ENCODE data around the gene CANT1.
"Not testable (repeated sequence)": the region's sequence is repeated elsewhere in the genome, so short reads cannot be mapped to it uniquely, and the experiment has no call there.

Gene CANT1

DNA sequence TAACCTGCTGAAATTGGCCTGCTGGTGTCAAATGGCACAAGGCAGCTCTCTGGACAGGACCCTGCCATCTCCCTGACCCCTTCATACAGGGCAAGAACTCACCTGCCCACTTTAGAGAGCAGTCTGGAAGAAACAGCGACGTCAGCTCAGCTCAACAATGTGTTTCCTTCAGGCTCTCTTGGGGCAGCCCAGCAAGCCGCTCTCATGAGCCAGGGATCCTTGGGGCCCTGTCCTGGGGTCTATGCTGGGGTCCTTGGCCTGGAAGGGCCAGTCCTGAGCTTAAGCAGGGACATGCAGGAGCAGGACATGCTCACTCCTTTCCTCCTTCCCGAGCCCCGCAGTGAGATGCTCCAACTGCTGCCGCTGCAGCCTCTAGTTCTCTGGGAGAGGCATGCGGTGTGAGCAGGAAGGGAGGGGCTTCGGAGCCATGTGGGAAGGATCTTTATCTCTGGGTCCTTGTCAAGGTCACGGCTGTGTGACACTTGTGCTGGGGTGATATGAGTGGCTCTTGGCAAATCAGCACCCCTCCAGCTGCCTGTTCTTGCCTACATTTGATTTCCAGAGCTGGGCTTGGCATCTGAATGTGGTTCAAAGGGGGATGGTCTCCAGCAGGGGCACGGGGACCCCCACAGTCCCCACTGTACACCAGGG is 17.8 kb upstream of the CANT1 start:
- no peak for DNase-seq

DNA sequence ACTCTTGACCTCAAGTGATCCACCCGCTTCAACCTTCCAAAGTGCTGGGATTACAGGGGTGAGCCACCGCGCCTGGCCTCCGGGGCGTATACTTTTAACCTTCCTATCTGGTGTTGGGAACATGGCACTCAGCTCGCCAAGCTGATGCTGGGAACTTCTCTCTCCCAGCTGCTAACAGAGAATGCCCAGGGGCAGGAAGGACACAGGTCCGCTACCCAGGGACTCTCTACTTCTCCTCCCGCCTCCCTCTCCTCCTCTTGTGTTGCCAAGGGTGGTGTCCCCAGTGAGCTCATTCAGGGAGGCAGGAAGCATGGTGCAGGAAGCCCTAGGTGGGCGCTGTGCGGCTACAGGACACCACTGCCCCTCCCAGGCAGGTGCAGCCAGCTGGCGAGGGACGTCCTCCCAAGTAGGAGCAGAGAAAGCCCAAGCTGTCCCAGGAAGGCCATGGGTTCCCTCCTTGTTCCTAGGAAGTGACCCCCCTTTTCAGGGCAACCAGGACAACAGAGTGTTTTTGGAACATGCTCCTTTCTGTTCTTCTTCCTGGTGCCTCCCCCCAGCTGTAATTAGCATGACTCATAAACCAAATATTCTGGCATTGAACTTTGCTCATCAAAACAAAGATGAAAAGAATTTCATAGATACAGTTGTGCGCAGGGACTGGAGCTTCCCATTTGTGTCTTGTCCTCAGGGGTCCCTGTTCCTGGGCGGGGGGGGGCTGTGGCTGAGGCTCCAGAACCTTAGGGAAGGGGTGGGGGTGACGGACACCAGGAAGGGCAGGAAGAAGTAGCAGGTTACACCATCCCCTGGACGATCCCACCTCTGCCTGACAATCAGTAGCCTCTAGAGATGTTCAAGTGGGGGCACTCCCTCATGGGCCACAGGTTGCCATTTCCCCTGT is 17.1 kb upstream of the CANT1 start:
- no peak for DNase-seq

DNA sequence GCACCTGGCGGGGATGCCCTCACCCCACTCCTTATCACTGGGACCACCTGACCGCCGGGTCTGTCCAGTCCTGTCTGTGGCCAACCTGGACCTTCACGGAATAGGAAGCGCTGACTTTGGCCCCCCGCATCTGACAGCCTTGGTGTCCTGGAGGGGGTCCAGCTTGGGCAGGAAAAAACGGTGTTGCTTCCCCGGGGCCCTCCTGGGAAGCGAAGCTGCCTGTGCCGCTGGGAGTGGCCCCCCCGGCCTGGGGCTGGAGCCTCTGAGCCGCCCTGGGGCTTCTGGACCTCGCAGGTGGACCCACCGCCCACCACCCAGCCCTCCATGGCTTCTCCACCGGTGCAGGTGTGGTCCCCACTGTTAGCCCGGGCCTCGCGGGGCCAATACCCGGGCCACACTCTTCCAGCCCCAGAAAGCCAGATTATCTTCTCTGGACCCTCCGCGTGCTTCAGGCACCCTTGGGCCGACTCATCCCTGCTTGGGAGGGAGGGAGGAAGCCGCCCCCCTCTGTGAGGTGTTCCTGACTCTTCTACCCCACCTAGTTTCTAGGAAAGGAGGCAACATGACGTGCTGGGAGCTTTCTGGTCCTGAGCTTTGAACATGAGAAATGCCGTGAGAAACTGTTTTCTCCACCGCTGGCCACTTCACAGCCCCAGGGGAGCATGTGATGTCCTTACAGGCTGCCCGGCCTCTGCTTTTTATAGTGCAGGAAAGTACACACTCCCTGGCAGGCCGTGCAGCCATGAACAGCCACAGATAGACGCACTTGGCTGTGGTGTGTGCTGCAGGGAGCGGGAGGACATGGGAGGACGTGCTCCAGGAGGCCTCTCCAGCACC is 15.6 kb upstream of the CANT1 start:
- no peak for DNase-seq

DNA sequence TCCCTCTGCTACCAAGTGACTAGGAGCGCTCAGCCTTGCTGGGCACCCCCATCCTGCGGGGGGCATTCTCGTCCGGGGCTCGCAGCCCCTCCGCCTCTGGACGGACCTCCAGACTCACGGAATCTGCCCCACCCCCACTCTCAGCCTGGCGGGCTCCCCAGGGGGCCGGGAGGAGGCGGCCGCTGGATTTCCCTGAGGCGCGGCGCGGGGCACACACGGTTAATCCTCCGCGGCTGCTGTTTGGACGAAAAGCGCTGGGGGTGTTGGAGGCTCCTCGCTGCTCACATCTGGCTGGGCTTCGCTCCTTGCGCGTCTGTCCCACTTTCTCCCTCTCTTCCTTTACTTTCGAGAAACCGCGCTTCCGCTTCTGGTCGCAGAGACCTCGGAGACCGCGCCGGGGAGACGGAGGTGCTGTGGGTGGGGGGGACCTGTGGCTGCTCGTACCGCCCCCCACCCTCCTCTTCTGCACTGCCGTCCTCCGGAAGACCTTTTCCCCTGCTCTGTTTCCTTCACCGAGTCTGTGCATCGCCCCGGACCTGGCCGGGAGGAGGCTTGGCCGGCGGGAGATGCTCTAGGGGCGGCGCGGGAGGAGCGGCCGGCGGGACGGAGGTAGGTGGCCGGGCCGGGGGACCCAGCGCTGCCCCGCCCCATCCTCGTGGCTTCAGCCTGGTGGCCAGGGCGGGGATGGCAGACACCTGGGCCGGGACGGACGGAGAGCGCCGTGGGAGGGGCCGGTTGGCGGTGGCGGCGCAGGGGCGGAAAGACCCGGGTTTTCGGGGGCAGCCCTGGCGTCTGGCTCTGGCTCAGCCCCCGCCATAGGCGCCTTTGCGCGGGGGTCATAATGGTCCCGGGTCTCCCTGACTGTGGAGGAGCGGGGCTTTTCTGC is 14.6 kb upstream of the CANT1 start, which contains the start of gene C1QTNF1:
TSS of gene C1QTNF1 (plus strand) at position 284 of the 886 bp plus-strand sequence. CDS start 19,800 bp downstream, outside the sequence.
- peak in 4 of 6 experiments; percentile 19 to 41 (median 30) for DNase-seq

DNA sequence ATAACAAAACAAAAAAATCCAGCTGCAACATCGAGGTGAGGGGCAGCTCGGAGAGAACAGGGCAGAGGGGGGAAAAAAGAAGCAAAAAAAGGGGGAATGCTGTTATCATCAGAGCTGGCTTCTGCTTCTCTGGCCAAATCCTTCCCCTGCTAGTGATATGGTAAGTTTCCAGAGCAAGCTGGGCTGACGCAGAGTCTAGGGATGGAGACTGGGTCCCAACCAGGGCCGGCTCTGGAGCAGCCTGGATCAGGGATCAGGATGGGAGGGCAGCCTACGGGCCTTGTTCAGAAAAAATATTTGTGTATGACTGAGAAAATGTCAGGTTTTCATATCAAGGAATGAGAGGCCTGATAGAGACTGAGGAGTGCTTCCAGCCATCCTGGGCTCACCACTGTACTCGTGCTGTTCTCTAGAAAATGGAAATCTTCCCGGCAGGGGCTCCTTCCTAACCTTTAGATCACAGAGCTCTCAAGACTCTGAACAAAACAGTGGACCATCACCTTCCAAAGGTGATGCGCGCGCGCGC is 13.7 kb upstream of the CANT1 start:
- no peak for DNase-seq

DNA sequence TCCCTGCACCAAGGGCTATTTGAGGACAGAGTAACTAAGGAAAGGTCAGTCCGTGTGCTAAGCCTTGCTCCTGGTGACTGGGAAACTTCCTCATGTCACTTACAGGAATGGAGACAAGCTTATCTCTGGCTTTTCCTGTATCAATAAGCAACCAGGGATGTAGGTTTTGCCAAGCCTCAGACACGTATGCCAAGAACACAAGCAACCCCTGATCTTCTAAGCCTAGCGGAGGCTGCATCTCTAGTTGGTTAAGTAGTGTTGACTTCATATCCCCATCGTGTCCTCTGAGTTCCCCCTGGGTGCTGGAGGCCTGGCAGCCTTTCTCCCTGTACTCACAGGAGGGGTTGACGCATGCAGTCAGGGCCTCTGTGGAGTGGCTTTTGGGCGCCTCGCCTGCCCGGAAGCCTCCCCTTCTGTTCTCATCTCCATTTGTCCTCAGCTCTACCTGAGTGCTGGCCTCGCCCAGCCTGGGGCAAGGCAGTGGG is 13.0 kb upstream of the CANT1 start:
- DNase-seq: no peak

DNA sequence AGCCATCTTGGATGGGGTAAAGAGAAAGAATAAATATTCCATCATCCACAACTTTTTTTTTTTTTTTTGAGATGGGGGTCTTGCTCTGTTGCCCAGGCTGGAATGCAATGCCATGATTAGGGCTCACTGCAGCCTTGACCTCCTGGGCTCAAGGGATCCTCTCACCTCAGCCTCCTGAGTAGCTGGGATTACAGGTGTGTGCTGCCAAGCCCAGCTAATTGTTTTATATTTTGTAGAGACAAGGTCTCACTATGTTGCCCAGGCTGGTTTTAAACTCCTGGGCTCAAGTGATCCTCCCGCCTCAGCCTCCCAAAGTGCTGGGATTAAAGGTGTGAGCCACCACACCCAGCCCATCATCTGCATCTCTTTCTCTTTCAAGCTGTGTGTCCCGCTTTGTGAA is 12.4 kb upstream of the CANT1 start:
- DNase-seq: not testable (repeated sequence)

DNA sequence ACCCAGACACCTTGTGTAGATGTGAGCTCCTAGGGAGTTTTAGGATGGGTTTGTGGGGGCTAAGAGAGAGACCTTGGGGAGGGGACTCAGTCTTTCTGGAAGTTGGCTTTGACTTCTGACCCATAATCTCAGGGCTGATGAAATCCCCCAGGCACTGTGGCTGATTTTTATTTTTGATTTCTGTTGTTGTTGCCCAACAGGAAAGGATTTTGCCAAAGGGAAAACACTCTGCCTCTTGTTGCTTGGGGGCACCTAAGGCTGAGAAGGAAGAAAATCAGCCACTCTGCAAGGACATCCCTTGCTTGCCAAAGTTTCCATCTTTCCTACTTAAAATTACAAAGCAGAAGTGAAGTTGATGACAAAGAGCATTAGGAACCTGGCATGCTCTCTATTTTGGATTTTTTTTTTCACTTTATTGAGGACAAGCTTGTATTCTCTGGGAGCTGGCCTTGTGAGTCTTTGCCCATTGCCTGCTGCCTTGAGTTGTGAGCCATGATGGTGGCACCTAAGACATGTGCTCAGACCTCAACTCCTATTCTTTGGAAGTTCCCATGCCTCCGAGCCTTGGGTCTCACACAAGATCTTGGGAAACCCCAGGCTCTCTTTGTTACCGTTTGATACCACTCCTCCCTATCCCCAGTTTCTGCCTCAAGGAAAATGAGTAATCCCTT is 11.2 kb upstream of the CANT1 start:
- DNase-seq: no peak

DNA sequence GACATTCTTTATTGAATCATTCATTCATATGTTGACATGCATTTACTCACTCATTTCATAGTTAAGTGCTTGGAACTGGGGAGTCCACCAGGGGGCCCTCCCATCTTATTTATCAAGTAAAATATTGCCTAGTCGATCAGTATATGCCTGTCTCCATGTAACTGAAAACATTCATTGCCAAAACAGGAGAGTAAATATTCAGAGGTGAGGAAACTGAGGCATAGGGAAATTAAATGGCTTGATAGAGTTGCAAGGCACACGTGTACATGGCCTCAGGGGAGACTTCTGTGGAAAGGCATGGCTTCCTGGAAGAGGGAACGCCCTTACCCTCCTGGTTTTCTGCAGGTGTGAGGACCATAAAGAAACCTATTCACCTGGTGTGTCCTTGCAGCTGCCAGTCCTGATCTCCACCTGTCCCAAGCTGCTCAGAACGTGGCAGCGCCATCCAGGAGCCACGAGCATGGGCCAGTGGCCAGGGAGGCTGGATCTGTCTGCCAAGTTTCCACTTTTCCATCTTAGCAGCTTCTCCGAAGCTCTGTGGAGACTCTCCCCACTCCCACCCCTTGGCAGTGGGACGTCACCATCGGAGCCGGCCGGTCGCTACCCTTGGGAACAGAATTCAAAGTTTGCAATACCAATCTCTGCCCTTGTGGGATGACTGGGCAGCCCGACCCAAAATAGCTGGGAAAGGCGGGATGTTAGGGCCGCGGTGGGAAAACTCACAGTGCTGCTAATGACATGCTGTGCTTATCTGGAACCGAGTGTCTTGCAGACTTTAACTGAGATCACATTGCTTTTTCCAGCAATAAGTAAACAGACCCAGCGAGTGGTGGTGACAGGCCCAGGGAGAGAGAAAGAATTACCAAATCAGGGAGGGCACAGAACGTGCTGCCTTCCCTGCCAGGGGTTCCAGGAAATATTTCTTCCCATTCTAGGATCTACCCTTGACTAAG is 10.3 kb upstream of the CANT1 start:
- peak in 5 of 6 experiments; percentile 5 to 57 (median 37) for DNase-seq

DNA sequence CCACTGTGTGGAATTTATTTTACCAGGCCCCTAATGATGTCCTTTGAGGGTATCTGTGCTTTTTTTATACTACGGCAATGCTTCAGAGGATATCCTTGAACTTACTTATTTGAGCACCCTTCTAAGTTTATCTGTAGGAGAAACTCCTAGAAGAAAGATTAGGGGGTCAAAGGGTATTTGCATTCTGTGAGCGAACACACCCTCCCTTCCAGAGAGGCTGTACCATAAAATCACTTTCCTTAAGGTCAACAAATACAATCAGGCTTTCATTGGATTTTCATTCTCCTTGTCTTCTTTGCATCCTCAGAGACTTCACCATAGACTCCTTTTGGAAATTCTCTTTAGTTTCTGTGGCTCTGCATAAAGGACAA is 9.7 kb upstream of the CANT1 start:
- DNase-seq: no peak

DNA sequence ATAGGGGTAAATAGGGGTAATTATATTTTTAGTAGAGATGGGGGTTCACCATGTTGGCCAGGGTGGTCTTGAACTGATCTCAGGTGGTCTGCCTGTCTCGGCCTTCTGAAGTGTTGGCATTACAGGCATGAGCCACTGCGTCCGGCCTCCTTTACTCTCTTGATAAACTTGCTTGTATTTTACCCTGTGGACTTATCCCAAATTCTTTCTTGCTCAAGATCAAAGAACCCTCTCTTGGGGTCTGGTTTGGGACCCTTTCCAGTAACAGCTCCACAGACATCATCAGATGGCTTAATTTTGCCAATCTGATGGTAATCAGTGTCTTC is 8.8 kb upstream of the CANT1 start:
- no peak for DNase-seq

DNA sequence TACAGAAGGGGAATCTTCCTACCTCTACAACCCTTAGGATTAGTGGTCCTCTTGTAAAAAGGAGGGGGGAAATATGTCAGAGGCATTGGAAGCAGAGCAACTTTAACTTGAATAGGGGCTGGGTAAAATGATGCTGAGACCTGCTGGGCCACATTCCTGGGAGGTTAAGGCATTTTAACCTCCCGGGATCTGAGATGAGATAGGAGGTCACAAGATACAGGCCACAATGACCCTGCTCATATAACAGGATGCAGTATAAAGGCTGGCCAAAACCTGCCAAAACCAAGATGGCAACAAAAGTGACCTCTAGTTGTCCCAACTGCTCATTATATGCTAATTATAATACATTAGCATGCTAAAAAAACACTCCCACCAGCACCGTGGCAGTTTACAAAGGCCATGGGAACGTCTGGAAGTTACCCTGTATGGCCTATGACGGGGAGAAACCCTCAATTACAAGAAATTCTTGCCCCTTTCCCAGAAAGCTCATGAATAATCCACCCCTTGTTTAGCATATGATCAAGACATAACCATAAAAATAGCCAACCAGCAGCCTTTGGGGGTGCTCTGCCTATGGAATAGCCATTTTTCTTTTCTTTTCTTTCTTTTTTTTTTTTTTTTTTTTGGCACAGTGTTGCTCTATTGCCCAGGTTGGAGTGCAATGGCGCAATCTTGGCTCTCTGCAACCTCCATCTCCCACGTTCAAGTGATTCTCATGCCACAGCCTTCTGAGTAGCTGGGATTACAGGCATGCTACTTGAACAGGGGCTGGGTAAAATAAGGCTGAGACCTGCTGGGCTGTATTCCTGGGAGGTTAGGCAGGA is 8.2 kb upstream of the CANT1 start:
- DNase-seq: no peak

DNA sequence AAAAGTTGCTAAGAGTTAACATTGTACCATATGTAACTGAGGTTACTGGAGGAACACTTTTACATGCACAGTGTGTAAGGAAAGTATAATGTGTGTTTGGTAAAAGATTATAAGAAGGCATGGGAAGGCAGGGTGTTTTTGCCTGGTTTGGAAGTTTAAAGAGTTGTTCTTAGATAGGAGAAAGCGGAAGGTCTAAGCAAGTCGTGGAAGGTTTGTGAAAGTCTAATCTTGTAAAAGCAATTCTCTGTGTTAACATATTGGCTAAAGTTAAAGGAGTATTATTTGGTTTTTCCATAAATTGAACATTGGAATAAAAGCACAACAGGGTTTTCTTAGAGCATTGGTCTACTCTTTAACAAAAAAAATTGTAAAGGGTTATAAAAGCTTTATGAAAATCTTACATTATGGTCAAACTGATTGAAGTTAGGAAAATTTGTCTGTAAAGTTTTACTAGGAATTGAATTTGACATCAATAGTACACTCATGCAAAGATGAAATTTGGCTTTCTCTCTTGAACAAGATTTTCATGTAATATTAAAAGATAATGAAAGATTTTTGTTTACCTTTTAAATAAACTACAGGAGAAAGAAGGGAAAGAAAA is 4.7 kb upstream of the CANT1 start:
- DNase-seq: no peak

DNA sequence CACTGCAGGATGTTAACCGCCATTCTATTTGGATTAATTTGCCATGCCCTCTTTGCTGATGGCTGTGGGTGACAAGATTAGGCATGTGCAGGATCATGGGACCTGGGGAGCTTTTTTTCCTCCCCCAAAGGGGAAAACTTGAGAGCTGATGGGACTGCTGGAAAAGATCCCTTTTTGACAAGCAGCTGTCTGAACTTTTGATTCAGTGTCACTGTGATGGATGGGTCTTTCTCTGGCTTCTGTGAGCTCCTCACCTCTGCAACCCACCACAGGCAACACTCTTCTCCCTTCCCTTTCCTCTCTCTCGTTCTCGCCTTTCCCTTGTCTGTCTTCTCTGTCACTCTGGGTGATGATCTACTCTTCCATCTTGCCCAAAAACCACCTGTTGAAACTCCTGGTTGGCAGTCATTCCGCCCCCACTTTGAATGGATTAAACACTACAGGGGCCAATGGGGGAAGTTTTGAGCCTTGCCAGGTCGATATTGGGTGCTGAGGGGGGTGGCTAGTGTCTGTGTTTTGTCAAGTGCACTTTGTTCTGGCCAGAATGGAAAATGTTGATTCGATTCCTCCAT is 3.1 kb upstream of the CANT1 start:
- no peak for DNase-seq

DNA sequence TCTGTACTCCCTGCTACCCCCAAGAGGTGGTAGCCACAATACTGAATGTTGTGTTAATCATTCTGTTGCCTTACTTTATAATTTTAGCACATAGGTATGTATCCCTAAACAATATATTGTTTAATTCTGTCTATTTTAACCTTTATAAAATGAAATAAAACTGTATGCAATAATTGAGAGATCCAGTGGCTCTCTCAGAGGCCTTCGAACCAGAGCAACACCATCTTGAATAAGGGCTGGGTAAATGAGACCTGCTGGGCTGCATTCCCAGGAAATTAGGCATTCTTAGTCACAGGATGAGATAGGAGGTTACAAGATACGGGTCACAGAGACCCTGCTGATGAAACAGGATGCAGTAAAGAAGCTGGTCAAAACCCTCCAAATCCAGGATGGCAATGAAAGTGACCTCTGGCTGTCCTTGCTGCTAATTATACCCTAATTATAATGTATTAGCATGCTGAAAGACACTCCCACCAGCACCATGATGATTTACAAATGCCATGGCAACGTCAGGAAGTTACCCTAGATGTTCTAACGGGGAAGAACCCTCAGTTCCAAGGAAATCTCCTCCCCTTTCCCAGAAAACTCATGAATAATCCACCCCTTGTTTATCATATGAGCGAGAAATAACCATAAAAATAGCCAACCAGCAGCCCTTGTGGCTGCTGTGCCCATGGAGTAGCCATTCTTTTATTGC is 2.0 kb upstream of the CANT1 start:
- DNase-seq: no peak

DNA sequence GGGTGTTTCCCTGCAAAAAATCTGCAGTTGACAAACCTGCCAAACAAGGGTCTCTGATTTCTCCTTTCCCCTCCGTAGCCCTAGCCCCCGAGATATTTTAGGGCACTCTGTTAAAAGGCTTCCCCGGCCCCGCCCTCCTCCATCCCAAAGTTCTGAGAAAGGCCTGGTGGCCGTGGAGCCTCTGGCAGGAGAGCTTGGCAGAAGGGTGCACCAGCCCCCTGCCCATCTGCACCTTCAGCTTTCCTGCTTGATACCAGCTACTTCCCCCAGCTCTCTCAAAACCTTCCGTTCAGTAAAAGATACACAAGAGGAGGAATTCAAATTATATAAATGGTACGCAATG is 711 bp upstream of the CANT1 start:
- DNase-seq: no peak

DNA sequence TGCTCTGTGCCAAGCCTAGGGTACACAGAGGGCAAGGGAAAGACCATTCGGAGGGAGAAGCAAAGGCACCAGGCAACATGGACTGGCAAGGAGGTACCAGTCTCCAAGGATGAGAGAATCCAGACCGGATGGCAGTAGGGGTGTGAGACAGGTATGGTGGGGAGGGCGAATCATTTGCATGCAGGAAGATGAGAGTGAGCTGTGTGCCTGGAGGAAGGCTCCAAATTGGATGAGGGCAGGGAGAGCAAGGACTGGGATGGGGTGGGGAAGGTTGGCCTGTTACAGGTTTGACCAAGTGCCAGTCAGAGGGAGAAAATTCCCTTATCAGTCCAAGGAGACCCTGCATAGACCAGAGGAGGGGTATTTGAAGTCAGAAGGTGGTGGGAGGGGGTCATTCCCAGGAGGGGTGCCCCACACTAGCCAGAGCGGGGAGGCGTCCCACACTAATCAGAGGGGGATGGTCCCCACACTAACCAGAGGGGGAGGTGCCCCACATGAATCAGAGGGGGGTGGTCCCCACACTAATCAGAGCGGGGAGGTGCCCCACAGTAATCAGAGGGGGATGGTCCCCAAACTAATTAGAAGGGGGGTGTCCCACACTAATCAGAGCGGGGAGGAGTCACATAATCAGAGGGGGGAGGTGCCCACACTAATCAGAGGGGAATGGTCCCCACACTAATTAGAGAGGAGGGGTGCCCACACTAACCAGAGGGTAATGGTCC is 737 bp downstream of the CANT1 start:
- DNase-seq: no peak

Measured in stimulated activated naive CD4-positive, alpha-beta T cell (primary cell).